Putamen (tissue), 1 donor: ENCODE data around the gene FBXL17.

Experiments
- DNase-seq: peaks from one replicate; pipeline ENCODE4 v3.0.0-alpha.2; 2016; ENCODE audit warnings: low spot score

The FBXL17 gene

GRCh38 chr5:107950776-107951175 lies 431.1 kb downstream of the FBXL17 start:
- no peak for DNase-seq

GRCh38 chr5:107949688-107950341 lies 432.1 kb downstream of the FBXL17 start:
- no peak for DNase-seq

GRCh38 chr5:107948377-107948776 lies 433.5 kb downstream of the FBXL17 start:
- no peak for DNase-seq

- no peak for DNase-seq
These were observed 436.8 kb downstream of the FBXL17 start for GRCh38 chr5:107945061-107945460.

GRCh38 chr5:107943923-107944322 lies 438.0 kb downstream of the FBXL17 start:
- no peak for DNase-seq

- DNase-seq: no peak
These were observed 440.9 kb downstream of the FBXL17 start for GRCh38 chr5:107941036-107941435.

- DNase-seq: no peak
These were observed 444.1 kb downstream of the FBXL17 start for GRCh38 chr5:107937651-107938355.

- no peak for DNase-seq
These were observed 444.7 kb downstream of the FBXL17 start for GRCh38 chr5:107937204-107937603.

GRCh38 chr5:107936515-107936914 lies 445.4 kb downstream of the FBXL17 start:
- DNase-seq: no peak

GRCh38 chr5:107935645-107936044 lies 446.3 kb downstream of the FBXL17 start:
- no peak for DNase-seq

- DNase-seq: no peak
These were observed 448.6 kb downstream of the FBXL17 start for GRCh38 chr5:107933326-107933725.

- DNase-seq: no peak
These were observed 451.0 kb downstream of the FBXL17 start for GRCh38 chr5:107930891-107931290.

GRCh38 chr5:107930092-107930491 lies 451.8 kb downstream of the FBXL17 start:
- DNase-seq: no peak

GRCh38 chr5:107929080-107929479 lies 452.8 kb downstream of the FBXL17 start:
- no peak for DNase-seq

GRCh38 chr5:107926121-107926520 lies 455.8 kb downstream of the FBXL17 start:
- DNase-seq: no peak

- DNase-seq: no peak
These were observed 456.7 kb downstream of the FBXL17 start for GRCh38 chr5:107925200-107925599.

GRCh38 chr5:107919969-107920368 lies 461.9 kb downstream of the FBXL17 start:
- DNase-seq: no peak

GRCh38 chr5:107919361-107919760 lies 462.5 kb downstream of the FBXL17 start:
- no peak for DNase-seq

GRCh38 chr5:107917983-107918382 lies 463.9 kb downstream of the FBXL17 start:
- no peak for DNase-seq

- DNase-seq: no peak
These were observed 464.9 kb downstream of the FBXL17 start for GRCh38 chr5:107916731-107917725.

GRCh38 chr5:107915176-107915812 lies 466.6 kb downstream of the FBXL17 start:
- DNase-seq: no peak

GRCh38 chr5:107913494-107913893 lies 468.4 kb downstream of the FBXL17 start:
- no peak for DNase-seq
